Sigmoid colon (tissue), 7 donors: Measurements from ENCODE around the gene HOXD12. TPM values are rescaled to one million over a fixed set of nuclear protein-coding genes. Genes with fewer than 3 reads are reported as not detected.

Source experiments
- DNase-seq: peaks from one replicate; pipeline ENCODE4 v3.0.0-alpha.2; 2019
- H3K27ac ChIP-seq, 4 donors: fragments of 200-600 bp; sonication (generic); one replicate each; pipeline ENCODE4 v1.5.1; 2016 to 2019; ENCODE audit warnings: mild to moderate bottlenecking in 1 of 4
- H3K27me3 ChIP-seq, 3 donors: fragments of 200-600 bp; sonication (generic); one replicate each; pipeline ENCODE4 v1.5.1; 2019; ENCODE audit warnings: mild to moderate bottlenecking in 1 of 3
- H3K36me3 ChIP-seq, 4 donors: fragments of 200-600 bp; sonication (generic); one replicate each; pipeline ENCODE4 v1.5.1; 2016 to 2019
- H3K4me1 ChIP-seq, 4 donors: fragments of 200-600 bp; sonication (generic); one replicate each; pipeline ENCODE4 v1.5.1; 2017 to 2019
- H3K4me3 ChIP-seq, 4 donors: fragments of 200-600 bp; sonication (generic); one replicate each; pipeline ENCODE4 v1.5.1; 2017 to 2019; ENCODE audit warnings: mild to moderate bottlenecking in 2 of 4, moderate library complexity in 1 of 4
- H3K9me3 ChIP-seq, 4 donors: fragments of 200-600 bp in 3 of 4; sonication (generic) in 3 of 4; one replicate each; pipeline versions ENCODE4 v1.5.1 to v1.6.1; 2013 to 2019
- EP300 ChIP-seq, 4 donors: sonication (generic); formaldehyde crosslinking; IDR thresholded peaks; one replicate each; pipeline ENCODE4 v1.6.1; 2017; ENCODE audit warnings: antibody characterized with exemption in 4 of 4
- POLR2A ChIP-seq, 2 donors: fragments of 450-650 bp; IDR thresholded peaks; one replicate each; pipeline ENCODE4 v1.6.1; 2016; ENCODE audit warnings: antibody characterized with exemption in 2 of 2, mild to moderate bottlenecking in 2 of 2, moderate library complexity in 2 of 2
- POLR2AphosphoS5 ChIP-seq, 4 donors: sonication (generic); formaldehyde crosslinking; IDR thresholded peaks; one replicate each; pipeline ENCODE4 v1.6.1; 2017; ENCODE audit warnings: antibody characterized with exemption in 4 of 4
- WGBS, 2 donors: extraction: QIAGEN DNeasy Blood & Tissue Kit; methylation state at CpG; one replicate each; pipeline ENCODE4 v1.1.7; 2013; 5-methylcytosine and 5-hydroxymethylcytosine counted together
- intact Hi-C: fragments of 100-400 bp; cut with DNase I; formaldehyde crosslinking; loops from one replicate; pipeline ENCODE4 v1.15.1; 2023
- polyA plus RNA-seq, 3 donors: library from polyadenylated mRNA; stranded (reverse); fragments of 200-250 nt; gene quantifications; one replicate each; pipeline ENCODE4 v1.2.3, GENCODE V29; 2013
- total RNA-seq, 4 donors: library from RNA; depleted of rRNA; stranded (reverse); fragments of >200 nt; gene quantifications; one replicate each; pipeline ENCODE4 v1.1.0, GENCODE V29; 2016
- TF ChIP-seq, protein P1 (sequence below), 4 experiments: fragments of 450-650 bp in 3 of 4; fragments of 200-600 bp in 1 of 4; IDR thresholded peaks; one replicate each; pipeline ENCODE4 v1.5.1; 2016 to 2019; ENCODE audit warnings: antibody characterized with exemption in 4 of 4, mild to moderate bottlenecking in 3 of 4, moderate library complexity in 2 of 4
- donor health status: healthy with polysubstance abuse.
- donor health status: Bipolar disorder and iron deficiency.
- donor health status: healthy.

The HOXD12 gene
- total and polyA plus RNA-seq, 7 donors = 0.15 to 1.8 (median 1.5) TPM; not detected in 3

DNA sequence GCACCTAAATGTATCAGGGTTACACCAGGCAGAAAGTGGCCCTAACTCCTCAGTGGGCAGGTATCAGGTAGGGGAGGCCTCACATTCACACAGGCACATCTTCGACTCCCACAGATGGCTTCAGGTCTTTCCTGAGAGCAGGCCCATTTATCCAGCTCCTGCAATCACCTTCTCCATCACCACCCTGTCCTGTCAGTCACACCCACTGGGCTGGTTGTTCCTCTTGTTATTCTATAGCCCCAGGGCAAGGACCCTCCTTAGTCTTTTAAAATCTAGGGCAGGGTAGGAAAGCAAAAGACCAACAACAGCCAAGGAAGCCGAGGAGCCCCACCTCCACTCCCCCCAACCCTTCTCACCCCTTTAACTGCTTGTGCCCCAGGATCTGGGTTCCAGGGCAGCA lies 42.7 kb downstream of the HOXD12 start:
- WGBS, 2 donors = 86 to 88% methylated on average over 2 of the region's 2 CpGs

DNA sequence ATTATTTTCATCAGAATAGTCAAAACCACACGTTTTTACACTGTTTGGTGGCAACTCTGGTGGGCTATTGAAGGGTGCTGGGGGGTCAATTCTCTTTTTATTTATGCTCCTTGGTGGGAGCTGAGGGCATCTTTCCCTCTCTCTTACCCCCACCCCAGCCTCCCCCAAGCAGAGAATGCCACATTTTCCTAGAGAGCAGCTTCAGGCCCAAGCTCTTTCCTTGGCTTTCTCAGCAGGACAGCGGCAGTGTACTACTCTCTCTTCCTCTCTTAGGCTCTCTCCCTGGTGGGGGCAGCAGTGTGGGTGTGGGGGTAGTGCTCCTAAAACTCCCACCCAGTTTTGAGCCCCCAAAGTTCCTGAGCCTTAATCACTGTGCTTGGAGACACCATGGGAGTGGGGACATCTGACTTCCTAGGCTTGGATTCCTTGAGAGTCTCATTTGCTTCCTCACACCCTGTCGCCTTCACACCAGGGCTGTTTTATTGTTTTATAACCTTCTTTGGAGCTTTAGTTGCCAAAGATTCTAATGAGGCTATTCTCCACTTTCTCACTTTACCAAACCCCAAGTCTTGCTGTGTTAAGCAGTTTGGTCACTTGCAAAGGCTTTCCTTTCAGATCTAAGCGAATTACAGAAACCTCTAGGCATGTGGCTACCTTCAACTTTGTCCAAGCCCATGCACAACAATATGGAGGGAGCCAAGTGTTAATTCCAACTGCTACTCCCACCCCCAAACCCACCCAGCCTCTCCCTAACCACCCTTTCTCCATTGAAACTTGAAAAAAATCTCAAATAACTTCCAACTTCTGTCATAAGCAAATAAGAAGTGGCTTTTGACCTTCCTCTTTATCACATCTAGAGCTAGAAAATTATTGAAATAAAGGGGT lies 45.7 kb downstream of the HOXD12 start:
- TF ChIP-seq POLR2A (IDR thresholded peaks at IDR 0.05) (no peak), EP300 (IDR thresholded peaks at IDR 0.05) (no peak), POLR2AphosphoS5 (IDR thresholded peaks at IDR 0.05) (no peak)
- TF ChIP-seq, protein P1, sequence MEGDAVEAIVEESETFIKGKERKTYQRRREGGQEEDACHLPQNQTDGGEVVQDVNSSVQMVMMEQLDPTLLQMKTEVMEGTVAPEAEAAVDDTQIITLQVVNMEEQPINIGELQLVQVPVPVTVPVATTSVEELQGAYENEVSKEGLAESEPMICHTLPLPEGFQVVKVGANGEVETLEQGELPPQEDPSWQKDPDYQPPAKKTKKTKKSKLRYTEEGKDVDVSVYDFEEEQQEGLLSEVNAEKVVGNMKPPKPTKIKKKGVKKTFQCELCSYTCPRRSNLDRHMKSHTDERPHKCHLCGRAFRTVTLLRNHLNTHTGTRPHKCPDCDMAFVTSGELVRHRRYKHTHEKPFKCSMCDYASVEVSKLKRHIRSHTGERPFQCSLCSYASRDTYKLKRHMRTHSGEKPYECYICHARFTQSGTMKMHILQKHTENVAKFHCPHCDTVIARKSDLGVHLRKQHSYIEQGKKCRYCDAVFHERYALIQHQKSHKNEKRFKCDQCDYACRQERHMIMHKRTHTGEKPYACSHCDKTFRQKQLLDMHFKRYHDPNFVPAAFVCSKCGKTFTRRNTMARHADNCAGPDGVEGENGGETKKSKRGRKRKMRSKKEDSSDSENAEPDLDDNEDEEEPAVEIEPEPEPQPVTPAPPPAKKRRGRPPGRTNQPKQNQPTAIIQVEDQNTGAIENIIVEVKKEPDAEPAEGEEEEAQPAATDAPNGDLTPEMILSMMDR (IDR thresholded peaks at IDR 0.05) = no peak
- H3K27ac ChIP-seq = no peak overlapping the region
- 47 to 56% methylated on average over 4 of the region's 4 CpGs for WGBS, 2 donors
- H3K9me3 ChIP-seq = no peaks in the 10 kb centered on the region
- H3K4me1 ChIP-seq = peaks cover 0 to 13% (median 7%) of the 10 kb centered on the region in 4 donors
- intact Hi-C loops = loop anchor here (10.0 kb wide), 1 partner anchor 669 kb away; no protein-coding TSS in a partner anchor
- no peak overlapping the region for H3K4me3 ChIP-seq
- no peak for DNase-seq
- H3K36me3 ChIP-seq = no peaks in the 10 kb centered on the region
- peaks cover 7 to 69% (median 55%) of the 10 kb centered on the region in 3 donors for H3K27me3 ChIP-seq

More for the DNA sequence above, 42.7 kb downstream of the HOXD12 start:
- peak; percentile 19 for DNase-seq
- TF ChIP-seq POLR2AphosphoS5 (IDR thresholded peaks at IDR 0.05) (no peak), EP300 (IDR thresholded peaks at IDR 0.05) (no peak), POLR2A (IDR thresholded peaks at IDR 0.05) (no peak)
- TF ChIP-seq, protein P1 (IDR thresholded peaks at IDR 0.05) = no peak
- Histone ChIP-seq H3K27ac (no peak overlapping the region), H3K9me3 (no peaks in the 10 kb centered on the region), H3K36me3 (no peaks in the 10 kb centered on the region), H3K4me3 (no peak overlapping the region), H3K27me3 (peaks cover 8 to 69% (median 53%) of the 10 kb centered on the region in 3 donors), H3K4me1 (peaks cover 0 to 27% (median 19%) of the 10 kb centered on the region in 4 donors)
- intact Hi-C loops = loop anchor here (10.0 kb wide), 1 partner anchor 673 kb away; no protein-coding TSS in a partner anchor

DNA sequence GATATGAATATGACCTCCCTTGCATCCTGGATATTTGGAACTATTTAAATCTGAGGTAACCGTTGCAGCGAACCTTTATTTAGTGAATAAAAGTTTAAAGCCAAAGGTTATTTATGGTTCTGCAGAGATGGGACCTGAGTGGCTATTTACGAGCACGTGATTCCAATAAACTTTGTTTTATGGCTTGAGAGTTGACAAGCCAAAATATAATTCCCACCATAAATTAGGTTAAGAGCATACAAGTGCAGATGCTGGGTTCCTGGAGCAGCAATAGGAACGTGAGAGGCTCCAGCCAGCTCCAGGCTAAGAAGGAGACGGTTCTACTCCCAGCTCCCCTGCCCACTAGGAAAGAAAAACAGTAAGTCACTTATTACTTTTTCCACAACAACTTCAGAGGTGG lies 46.5 kb downstream of the HOXD12 start:
- TF ChIP-seq POLR2AphosphoS5 (IDR thresholded peaks at IDR 0.05) = peak in 1 of 4 donors; percentile 11
- no peak for TF ChIP-seq POLR2A (IDR thresholded peaks at IDR 0.05)
- DNase-seq = no peak
- H3K9me3 ChIP-seq = no peaks in the 10 kb centered on the region
- H3K36me3 ChIP-seq = no peaks in the 10 kb centered on the region
- no peak overlapping the region for H3K27ac ChIP-seq
- H3K27me3 ChIP-seq = peaks cover 7 to 70% (median 55%) of the 10 kb centered on the region in 3 donors
- no peak overlapping the region for H3K4me3 ChIP-seq
- peaks cover 0 to 8% (median under 1%) of the 10 kb centered on the region in 4 donors for H3K4me1 ChIP-seq
- 7 to 24% methylated on average over 6 of the region's 6 CpGs for WGBS, 2 donors
- intact Hi-C loops = loop anchor here (10.0 kb wide), 1 partner anchor 669 kb away; no protein-coding TSS in a partner anchor

DNA sequence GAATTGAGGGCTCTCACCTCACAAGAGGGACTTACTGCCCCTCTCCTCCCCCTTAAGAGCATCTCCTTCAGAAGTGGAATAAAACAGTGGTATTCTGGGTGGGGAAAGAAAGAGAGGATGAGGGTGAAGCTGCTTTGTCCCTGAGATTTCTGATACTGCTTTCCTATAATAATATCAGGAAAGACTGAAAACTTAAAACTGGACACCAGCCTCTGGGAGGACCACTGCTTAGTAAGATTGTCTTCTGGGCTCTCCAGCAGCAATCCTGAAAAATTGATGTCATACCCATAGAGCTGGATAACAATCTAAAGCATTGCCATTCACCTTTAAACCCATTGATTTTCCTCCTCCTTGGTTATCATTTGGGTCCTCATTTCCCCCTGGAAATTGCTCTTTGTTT lies 47.0 kb downstream of the HOXD12 start:
- no peak for DNase-seq
- no peak overlapping the region for H3K27ac ChIP-seq
- H3K27me3 ChIP-seq = peaks cover 9 to 76% (median 58%) of the 10 kb centered on the region in 3 donors
- TF ChIP-seq EP300 (IDR thresholded peaks at IDR 0.05) (no peak), POLR2A (IDR thresholded peaks at IDR 0.05) (no peak), POLR2AphosphoS5 (IDR thresholded peaks at IDR 0.05) (no peak)
- TF ChIP-seq, protein P1 (IDR thresholded peaks at IDR 0.05) = no peak
- no peaks in the 10 kb centered on the region for H3K9me3 ChIP-seq
- intact Hi-C loops = loop anchor here (10.0 kb wide), 1 partner anchor 668 kb away; no protein-coding TSS in a partner anchor
- H3K36me3 ChIP-seq = no peaks in the 10 kb centered on the region
- H3K4me3 ChIP-seq = no peak overlapping the region
- peaks cover 0 to 8% (median 1%) of the 10 kb centered on the region in 4 donors for H3K4me1 ChIP-seq

DNA sequence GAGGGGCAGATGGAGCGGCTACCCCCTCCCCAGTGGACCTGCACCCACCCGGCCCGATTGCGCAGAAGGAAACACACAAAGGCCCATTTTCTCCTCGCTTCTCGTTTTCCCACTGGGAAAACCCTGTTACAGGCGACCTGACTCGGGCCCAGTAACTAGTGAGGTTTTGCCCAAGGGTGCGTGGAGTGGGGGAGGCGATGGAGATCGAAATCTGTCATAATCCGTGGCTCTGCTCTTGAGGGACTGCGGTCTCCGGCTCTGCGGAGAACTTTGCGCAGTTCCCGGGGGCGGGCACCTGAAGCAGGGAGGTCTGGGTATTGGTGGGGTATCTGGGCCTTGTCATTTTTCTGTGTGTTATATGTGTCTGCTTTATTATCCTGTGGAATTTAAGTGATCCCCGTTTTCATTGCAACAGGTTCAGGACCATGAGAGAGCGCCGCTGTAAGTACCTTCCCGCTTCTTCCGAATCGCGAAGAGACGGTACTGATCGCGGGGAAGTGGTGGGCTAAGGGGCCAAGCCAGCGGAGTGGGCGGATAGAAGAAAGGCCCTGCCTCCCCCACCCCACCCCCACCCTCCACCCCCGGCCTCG lies 47.7 kb downstream of the HOXD12 start:
- peaks cover 12 to 82% (median 62%) of the 10 kb centered on the region in 3 donors for H3K27me3 ChIP-seq
- intact Hi-C loops = loop anchor here (10.0 kb wide), 1 partner anchor 667 kb away; no protein-coding TSS in a partner anchor

More for the DNA sequence above, 47.7 kb downstream of the HOXD12 start:
- H3K36me3 ChIP-seq = no peaks in the 10 kb centered on the region
- no peak overlapping the region for H3K27ac ChIP-seq
- TF ChIP-seq, protein P1 (IDR thresholded peaks at IDR 0.05) = no peak
- no peak for TF ChIP-seq EP300 (IDR thresholded peaks at IDR 0.05)
- TF ChIP-seq POLR2AphosphoS5 (IDR thresholded peaks at IDR 0.05) = no peak
- no peak for TF ChIP-seq POLR2A (IDR thresholded peaks at IDR 0.05)
- peaks cover 0 to 8% (median 2%) of the 10 kb centered on the region in 4 donors for H3K4me1 ChIP-seq
- no peaks in the 10 kb centered on the region for H3K9me3 ChIP-seq
- H3K4me3 ChIP-seq = no peak overlapping the region
- no peak for DNase-seq
- 56 to 88% methylated on average over 32 of the region's 32 CpGs for WGBS, 2 donors
